Retinal pigment epithelial cell (primary cell): ENCODE measurements around the gene RAI14.

Experiments used
- DNase-seq: peaks from one replicate; pipeline ENCODE4 v3.0.0-alpha.2; 2010; ENCODE audit warnings: low read depth
- H3K4me3 ChIP-seq: 2 replicates; pipeline ENCODE4 v1.5.1; 2011; ENCODE audit warnings: mild to moderate bottlenecking, low read length, control low read depth, moderate library complexity
- CTCF ChIP-seq: conservative IDR thresholded peaks from 2 replicates; pipeline ENCODE4 v1.5.1; 2011; ENCODE audit warnings: low read depth, low read length, control low read depth, inconsistent platforms

RAI14 gene

GRCh38 chr5:34666392-34667080 is 10.4 kb downstream of the RAI14 start:
- DNase-seq, result no peak
- H3K4me3 ChIP-seq, result no peak overlapping the region
- no peak for TF ChIP-seq CTCF

GRCh38 chr5:34667705-34668104 is 11.6 kb downstream of the RAI14 start:
- H3K4me3 ChIP-seq, result no peak overlapping the region
- DNase-seq, result no peak
- no peak for TF ChIP-seq CTCF

- no peak overlapping the region for H3K4me3 ChIP-seq
- TF ChIP-seq CTCF, result no peak
- no peak for DNase-seq
Measured at GRCh38 chr5:34669931-34670516, 13.9 kb downstream of the RAI14 start.

- no peak overlapping the region for H3K4me3 ChIP-seq
- no peak for DNase-seq
- TF ChIP-seq CTCF, result no peak
Measured at GRCh38 chr5:34672196-34672595, 16.1 kb downstream of the RAI14 start.

- no peak overlapping the region for H3K4me3 ChIP-seq
- DNase-seq, result no peak
- TF ChIP-seq CTCF, result no peak
Measured at GRCh38 chr5:34673463-34674125, 17.5 kb downstream of the RAI14 start.

- no peak for TF ChIP-seq CTCF
- DNase-seq, result peak; percentile 76
- H3K4me3 ChIP-seq, result no peak overlapping the region
Measured at GRCh38 chr5:34674187-34674586, 18.1 kb downstream of the RAI14 start.

GRCh38 chr5:34675857-34676256 is 19.7 kb downstream of the RAI14 start:
- TF ChIP-seq CTCF, result no peak
- DNase-seq, result no peak
- H3K4me3 ChIP-seq, result no peak overlapping the region
